Measurements from ENCODE around the gene CCDC54.

CCDC54 gene

GRCh38 chr3:107409365-107409764, 32.1 kb downstream of the CCDC54 start:
- H3K27ac ChIP-seq: no peak overlapping the region
- CTCF ChIA-PET: interaction anchor here (0.6 to 0.7 kb wide), 2 partner anchors 54 to 281 kb away, joined by 4 to 5 read pairs; no protein-coding TSS in a partner anchor
- TF ChIP-seq, protein P1, sequence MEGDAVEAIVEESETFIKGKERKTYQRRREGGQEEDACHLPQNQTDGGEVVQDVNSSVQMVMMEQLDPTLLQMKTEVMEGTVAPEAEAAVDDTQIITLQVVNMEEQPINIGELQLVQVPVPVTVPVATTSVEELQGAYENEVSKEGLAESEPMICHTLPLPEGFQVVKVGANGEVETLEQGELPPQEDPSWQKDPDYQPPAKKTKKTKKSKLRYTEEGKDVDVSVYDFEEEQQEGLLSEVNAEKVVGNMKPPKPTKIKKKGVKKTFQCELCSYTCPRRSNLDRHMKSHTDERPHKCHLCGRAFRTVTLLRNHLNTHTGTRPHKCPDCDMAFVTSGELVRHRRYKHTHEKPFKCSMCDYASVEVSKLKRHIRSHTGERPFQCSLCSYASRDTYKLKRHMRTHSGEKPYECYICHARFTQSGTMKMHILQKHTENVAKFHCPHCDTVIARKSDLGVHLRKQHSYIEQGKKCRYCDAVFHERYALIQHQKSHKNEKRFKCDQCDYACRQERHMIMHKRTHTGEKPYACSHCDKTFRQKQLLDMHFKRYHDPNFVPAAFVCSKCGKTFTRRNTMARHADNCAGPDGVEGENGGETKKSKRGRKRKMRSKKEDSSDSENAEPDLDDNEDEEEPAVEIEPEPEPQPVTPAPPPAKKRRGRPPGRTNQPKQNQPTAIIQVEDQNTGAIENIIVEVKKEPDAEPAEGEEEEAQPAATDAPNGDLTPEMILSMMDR (conservative IDR thresholded peaks at IDR 0.05; ENCODE audit: low read depth): no peak
- DNase-seq (ENCODE audit: low spot score): no peak
- POLR2A ChIA-PET (ENCODE audit: low non-redundant PET): no interaction called here

- POLR2A ChIA-PET (ENCODE audit: low non-redundant PET): interaction anchor here (0.6 kb wide), 1 partner anchor 460 kb away, joined by 3 read pairs; no protein-coding TSS in a partner anchor
- TF ChIP-seq, protein P1 (conservative IDR thresholded peaks at IDR 0.05; ENCODE audit: low read depth): no peak
- DNase-seq (ENCODE audit: low spot score): no peak
- CTCF ChIA-PET: no interaction called here
- H3K27ac ChIP-seq: no peak overlapping the region
These were observed 33.4 kb downstream of the CCDC54 start for GRCh38 chr3:107410606-107411005.

DNA sequence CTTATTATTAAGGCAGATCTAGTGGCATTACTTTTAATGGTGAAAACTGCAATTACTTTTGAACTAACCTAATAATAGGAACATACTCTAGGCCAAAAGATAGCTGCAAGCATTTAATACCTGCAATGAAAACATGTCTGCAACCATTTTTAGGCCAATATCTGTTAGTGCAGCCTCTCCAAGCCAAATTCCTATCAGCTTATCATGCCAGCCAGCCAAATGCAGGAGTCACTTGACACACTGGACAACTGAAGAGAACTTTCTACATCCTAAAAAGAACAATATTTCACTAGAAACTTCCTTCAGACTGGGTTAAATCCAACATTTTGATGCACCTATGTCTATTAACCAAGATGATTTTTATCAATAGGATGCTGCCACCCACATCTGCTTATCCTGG, 33.8 kb downstream of the CCDC54 start:
- CTCF ChIA-PET: no interaction called here

DNA sequence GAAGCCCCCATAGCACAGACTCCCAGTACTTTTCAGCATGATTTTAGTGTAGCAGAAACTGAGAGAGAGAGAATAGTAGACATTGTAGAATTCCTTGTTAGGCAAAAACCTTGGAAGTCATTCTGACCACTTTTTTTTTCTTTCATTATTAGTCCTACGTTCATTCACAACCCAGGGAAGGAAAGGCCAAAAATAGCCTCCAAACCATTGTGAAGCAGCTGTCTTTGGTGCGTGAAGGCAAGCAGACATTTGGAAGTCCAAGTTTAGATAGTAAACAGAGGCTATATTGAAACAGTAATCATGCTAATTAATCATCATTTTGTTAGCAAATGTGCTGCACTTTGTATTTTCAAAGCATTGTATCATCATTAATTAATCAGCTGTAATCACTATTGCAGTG, 34.5 kb downstream of the CCDC54 start:
- ChIA-PET POLR2A (ENCODE audit: low non-redundant PET) (no interaction called here), CTCF (interaction anchor here (0.8 kb wide), 1 partner anchor 140 kb away, joined by 5 read pairs; no protein-coding TSS in a partner anchor)
- no peak for DNase-seq (ENCODE audit: low spot score)
- H3K27ac ChIP-seq: no peak overlapping the region
- TF ChIP-seq, protein P1 (conservative IDR thresholded peaks at IDR 0.05; ENCODE audit: low read depth): no peak

More for the DNA sequence above, 33.8 kb downstream of the CCDC54 start:
- no peak for DNase-seq (ENCODE audit: low spot score)
- POLR2A ChIA-PET (ENCODE audit: low non-redundant PET): interaction anchor here (0.6 kb wide), 1 partner anchor 459 kb away, joined by 3 read pairs; no protein-coding TSS in a partner anchor
- TF ChIP-seq, protein P1 (conservative IDR thresholded peaks at IDR 0.05; ENCODE audit: low read depth): no peak
- H3K27ac ChIP-seq: no peak overlapping the region

GRCh38 chr3:107412376-107412775, 35.1 kb downstream of the CCDC54 start:
- no peak for DNase-seq (ENCODE audit: low spot score)
- H3K27ac ChIP-seq: no peak overlapping the region
- POLR2A ChIA-PET (ENCODE audit: low non-redundant PET): no interaction called here
- CTCF ChIA-PET: interaction anchor here (0.5 to 0.8 kb wide), 2 partner anchors 39 to 141 kb away, joined by 4 to 5 read pairs; no protein-coding TSS in a partner anchor
- TF ChIP-seq, protein P1 (conservative IDR thresholded peaks at IDR 0.05; ENCODE audit: low read depth): no peak

- ChIA-PET POLR2A (ENCODE audit: low non-redundant PET) (no interaction called here), CTCF (no interaction called here)
- DNase-seq (ENCODE audit: low spot score): no peak
- TF ChIP-seq, protein P1 (conservative IDR thresholded peaks at IDR 0.05; ENCODE audit: low read depth): no peak
- H3K27ac ChIP-seq: no peak overlapping the region
These were observed 36.0 kb downstream of the CCDC54 start for GRCh38 chr3:107413264-107413663.

All from RWPE1 (cell line).